ENCODE measurements around the gene PCLO. TPM values are rescaled to one million over a fixed set of nuclear protein-coding genes. Genes with fewer than 3 reads are reported as not detected.
"Not testable (repeated sequence)": the region's sequence is repeated elsewhere in the genome, so short reads cannot be mapped to it uniquely, and the experiment has no call there.

The PCLO gene
- total RNA-seq, 1 experiment from 2014 or later: 0.38 TPM

DNA sequence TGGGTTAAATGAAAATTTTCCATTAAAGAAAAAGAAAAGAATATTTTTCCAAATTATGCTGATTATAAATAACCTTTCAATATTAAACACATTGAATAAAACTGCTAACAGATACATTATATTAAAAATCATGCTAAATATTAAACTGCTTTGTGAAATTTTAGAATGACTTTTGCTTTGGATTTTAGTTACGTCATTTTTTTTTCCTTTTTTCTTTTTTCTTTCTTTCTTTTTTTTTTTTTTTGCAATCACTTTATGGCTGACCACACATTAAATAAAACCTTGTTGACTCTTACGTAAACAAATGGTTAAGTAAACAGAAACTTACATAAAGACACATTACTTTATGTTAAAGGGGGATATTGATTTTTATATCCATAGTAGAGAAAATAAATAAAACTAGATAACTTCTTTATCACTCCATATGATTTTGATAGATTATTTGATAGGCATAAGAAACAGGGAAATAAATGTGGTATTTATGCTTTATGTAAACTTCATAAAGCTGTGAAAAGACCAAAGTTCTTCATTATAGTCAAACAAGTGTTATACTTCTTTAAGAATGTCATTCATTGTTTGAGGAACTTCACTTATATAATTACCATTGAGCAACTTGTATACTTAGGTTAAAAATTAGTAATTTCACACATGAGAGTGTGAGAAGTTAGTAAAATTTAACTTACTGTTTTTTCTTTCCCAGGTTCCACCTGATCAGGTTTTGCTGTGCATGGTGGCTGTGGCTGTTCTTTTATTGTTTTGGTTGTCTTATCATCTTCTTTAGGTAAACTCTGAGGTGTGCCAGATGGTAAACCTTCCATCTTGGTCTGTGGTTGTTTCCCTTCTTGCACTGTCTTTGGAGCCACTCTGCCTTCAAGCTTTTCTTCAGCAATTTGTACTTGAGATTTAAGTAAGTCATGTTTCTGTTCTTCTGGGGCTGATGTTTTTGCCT is 197.3 kb downstream of the PCLO start:
- no peak for DNase-seq (ENCODE audit: low spot score)

DNA sequence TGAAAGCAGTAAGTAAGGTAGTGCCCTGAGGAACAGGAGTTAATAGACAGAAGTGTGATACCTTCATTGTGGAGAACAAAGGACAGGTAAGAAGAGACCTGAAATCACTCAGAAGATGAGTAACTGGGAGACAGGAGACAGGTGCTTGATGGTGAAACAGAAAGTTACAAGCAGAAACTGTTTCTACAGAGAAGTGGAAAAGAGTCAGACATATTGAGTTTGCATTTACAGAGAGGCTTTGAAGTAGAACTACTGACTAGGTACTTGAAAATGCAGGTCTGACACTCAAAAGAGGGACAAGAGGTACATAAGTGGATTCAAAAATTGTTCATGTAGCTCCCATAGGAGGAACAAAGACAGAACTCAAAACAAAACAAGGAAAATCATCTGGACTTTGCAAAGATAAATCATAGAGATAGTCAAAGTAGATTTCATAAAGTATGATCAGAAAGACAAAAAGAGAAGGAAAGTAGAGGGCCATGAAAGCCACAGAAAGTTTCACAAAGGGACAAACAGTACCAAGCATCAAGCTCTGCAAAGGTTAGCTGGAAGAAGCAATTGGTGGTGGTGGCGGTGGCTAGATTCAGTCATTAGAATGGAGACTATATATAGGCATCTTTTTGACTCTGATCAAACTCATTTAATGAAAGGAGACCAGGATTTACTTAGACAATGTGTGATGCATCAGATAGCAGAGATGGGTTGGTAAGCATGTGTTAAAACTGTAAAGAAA is 198.4 kb downstream of the PCLO start:
- no peak for DNase-seq (ENCODE audit: low spot score)

DNA sequence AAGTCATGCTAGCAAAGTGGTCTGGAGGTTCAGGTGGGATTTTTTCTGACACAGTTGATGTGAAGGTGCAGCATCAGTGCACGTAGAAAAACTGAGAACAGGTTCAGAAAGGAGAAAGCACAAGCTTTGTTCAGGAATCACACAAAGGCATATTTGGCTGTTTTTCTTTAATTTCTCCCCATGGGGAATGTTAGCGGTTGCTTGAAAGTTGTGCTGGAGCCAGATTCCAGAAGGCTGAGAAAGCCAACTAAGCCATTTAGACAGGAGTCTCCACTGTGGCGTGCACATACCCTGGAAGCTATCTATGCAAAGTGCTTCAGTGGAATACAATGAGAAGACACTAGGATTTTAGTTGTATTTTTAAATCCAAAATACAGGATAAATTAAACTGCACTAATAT is 201.4 kb downstream of the PCLO start:
- no peak for DNase-seq (ENCODE audit: low spot score)

DNA sequence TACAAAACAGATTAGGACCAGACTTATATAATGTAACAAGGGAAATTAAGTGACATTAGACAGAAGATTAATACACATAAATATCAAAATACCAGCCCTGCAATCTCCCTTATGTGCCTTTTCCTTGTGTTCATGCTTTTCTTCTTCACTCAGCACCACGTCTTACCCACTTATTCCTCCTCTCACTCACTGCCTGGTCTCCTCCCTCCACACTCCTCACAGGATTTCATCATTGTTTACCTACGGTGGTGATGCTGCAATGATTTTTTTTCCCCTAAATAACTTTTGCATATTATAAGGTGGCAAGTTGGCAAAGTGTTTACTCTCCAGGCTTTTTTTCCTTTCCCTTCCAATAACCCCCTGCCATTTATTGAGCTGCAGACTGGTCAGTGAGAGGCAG is 203.2 kb downstream of the PCLO start:
- DNase-seq (ENCODE audit: low spot score): no peak

DNA sequence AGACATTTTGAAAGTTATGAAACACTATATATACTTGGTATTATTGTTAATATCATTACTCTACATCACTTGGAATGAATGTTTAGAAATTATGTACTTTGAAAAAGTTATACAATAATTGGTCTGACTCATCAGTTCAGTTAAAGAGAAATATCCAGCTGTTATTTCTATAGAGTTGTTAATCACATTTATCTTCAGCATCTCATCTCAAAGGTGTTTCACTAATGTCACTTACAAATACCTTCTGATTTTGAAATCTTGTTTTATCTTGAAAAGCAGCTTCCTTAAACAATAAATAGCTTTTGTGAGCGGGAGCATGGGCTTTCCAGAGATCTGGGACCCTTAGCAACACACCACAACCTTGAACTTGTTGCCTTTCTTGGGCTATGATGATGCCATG is 205.2 kb downstream of the PCLO start:
- no peak for DNase-seq (ENCODE audit: low spot score)

DNA sequence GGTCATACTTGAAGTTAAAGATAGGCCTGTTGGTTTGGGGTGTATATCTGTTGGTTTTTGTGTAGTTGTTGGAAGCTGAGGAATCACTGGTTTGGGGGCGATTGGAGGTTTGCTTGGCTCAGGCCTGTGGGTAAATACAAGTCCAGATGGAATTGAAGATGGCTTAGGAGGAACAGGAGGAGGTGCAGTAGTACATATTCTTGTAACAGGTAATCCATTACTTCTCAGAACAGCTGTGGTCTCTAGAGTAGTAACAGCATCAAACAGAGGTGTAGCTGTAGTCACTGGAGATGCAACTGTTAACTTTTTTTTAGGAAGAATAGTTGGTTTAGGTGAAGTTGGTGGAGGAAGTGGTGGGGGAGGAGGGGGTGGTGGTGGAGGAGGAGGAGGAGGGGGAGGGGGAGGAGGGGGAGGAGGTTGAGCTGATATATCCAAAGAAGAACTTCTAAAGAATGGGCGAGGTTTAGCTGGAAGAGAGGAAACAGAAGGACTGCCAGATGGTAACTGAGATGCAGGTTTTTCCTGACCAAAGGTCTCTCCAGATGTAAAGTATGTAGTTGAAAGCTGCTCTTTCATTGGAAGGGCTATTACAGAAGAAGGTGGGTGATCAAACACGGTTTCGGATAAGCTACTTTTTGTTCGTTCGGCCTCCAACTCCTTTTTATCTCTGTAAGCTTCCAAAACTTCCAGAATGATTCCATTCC is 209.2 kb downstream of the PCLO start:
- DNase-seq (ENCODE audit: low spot score): no peak

DNA sequence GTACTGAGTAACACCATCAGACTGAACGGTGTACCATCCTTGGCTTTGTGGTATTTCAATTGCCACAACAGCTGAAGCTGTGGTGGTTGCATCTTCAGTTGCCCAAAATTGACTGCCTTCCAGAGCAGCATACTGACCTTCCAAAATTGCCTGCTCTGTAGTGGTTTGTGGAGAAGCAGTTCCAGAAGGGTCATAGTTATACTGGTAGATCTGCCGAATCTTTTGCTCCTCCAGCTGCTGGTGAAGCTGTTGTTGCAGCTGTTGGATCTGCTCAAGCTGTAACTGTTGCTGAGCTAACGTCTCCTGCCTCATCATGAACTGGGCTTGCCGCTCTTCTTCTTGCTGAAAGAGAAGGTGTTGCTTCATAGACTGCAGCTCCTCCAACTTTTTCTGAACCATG is 212.2 kb downstream of the PCLO start:
- DNase-seq (ENCODE audit: low spot score): no peak

DNA sequence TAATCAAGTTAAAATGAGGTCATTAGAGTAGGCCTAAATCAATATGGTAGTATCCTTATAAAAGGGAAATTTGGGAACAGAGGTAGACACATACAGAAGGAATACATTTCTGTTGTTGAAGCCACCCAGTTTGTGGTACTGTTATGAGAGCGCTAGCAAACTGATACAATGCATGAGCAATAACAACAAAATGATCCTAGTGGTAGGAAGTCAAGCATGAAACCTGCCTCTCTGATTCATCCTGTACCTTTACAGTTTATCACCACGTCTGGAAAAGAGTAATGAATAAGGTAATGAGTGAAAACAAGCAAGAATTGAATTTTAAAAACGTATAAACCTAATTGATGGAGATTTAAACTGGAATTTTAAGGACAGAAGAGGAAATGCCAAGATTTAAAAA is 217.2 kb downstream of the PCLO start:
- DNase-seq (ENCODE audit: low spot score): no peak

DNA sequence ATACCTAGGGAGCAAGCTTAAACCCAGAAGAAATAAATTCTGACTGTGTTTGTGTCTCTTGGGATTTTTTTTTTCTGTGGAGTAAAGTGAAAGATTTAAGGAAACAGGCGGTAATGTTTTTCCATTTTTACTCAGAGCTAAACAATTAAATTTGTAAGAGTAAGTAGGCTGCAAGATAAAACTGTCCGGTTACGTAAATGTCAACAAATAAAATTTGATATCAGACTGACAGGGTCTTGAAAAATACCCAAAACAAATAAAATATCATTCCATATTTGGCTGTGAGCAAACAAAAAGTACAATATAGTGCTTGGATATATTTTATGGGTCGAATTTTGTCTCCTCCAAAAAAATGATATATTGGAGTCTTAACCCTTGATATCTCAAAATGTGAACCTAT is 217.6 kb downstream of the PCLO start:
- no peak for DNase-seq (ENCODE audit: low spot score)

DNA sequence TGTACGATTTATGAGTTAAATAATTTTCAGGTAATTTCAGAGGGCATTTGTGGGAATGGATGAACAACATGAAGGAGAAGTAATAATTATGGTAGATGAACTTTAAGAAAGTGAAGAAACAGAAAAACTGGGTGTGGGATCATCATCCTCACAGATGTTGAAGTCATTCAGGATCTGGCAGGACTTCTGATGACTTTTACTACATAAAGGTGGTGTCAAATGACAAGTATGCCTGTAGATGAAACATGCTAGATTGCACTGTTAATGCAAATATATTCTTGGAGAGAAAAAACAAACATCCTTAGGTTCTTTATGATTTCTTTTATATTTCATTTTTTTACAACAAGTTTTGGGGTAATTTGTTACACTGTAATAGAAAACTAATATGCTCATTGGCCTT is 230.2 kb downstream of the PCLO start:
- DNase-seq (ENCODE audit: low spot score): no peak

DNA sequence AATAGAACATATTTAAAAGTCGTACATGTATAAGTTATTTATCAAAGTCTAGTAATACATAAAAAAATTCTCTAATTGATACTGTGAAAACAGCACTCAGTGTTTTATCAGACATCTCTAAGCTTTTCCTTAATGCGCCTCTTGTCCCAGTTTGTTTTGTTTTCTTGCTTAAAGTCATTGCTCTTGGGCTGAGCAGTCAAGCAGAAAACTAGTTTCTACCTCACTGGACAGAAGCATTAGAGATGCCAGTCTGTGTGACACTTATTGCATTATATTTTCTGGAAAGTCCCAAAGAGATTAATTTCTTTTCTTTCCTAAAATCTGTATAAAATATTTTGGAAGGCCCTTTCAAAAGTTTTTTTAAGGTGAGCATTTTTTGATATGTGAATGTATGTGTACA is 236.2 kb downstream of the PCLO start:
- no peak for DNase-seq (ENCODE audit: low spot score)

DNA sequence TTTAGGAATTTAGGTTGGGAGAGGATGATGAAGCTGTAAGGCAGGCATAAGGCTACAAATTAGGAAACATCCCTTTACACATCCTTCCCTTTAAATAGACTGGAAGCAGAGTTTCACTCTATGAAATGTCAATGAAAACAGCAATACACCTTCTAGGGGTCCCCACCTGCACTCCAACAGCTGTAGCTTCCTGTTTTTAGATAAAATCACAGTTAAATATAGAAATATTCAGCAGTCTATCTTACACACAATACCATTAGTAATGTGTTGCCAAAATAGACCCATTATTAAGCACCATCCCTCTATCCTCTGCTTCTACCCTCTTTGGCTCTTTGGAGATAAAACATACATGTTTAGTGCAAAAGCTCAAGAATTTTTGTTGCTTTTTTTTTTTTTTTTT is 237.4 kb downstream of the PCLO start:
- no peak for DNase-seq (ENCODE audit: low spot score)

DNA sequence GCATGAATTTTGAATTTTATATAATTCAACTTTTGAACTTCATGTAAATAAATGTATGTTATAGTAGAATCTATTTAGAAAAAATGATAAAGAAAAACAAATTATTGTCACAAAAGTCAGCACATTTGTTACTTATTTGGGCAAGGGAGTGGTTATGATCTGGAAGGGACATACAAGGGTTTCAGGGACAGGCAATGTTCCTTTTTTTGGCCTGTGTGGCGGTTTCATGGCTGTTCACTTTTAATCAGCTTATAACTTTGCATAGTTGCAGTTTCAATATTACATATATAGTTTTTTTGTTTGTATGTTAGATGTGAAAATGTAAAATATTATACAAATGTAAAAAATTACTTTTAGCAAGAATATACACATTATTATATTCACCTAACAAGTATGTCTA is 256.2 kb downstream of the PCLO start:
- DNase-seq (ENCODE audit: low spot score): no peak

DNA sequence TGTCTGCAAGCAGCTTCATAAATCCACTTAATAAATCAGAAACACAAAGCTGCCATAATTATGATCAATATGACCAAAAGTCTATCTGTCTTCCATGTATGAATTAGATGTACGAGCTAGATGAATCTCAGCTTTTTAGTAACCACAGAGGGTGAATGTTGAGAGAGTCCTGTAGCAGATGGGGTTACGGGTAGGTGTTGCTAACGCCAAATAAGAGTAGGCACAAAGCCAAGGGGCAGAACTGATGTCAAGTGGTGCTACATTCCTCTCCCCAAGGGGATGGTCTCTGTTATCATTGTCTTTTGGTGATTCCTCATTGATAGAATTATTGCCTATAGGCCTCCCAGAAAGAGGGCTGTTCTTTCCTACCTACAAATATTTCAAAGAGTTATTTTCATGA is 257.8 kb downstream of the PCLO start:
- no peak for DNase-seq (ENCODE audit: low spot score)

DNA sequence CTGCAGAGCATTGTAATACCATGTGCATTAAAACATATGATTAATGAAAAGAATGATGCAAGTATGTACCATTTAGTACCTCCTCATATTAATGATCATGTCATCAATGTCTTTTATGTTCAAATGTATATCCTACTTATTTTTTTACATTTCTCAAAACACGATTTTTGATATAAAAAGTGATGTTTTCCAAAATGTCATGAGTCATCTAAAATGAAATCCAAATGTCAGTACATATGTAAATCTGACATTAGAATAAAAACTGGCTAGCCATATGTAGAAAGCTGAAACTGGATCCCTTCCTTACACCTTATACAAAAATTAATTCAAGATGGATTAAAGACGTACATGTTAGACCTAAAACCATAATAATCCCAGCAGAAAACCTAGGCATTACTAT is 261.6 kb downstream of the PCLO start:
- not testable (repeated sequence) for DNase-seq (ENCODE audit: low spot score)

DNA sequence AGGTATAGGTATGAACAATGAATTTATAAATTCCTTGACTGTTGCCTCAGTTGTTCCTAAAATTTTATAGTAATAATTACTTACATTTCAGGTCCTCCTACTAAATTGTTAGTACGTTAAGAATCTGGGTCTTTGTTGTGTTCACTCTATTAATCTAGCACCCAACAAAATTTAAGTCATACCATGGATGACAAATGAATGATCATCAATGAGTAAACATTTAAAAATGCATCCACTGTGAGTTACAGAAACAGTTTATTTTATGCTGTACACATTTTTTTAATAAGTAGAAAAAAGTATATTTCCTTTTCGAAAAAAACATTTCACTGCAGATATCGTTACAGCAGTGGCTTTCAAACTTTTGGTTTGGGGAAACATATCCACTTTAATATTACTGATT is 265.2 kb downstream of the PCLO start:
- DNase-seq (ENCODE audit: low spot score): no peak

DNA sequence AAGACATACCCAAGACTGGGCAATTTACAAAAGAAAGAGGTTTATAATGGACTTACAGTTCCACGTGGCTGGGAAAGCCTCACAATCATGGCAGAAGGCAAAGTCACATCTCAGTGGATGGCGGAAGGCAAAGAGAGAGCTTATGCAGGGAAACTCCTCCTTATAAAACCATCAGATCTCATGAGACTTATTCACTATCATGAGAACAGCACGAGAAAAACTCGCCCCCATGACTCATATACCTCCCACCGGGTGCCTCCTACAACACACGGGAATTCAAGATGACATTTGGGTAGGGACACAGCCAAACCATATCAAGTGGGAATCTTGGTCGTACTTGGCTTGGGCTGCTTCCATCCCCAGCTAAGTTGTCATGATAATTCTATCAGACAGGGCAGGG is 268.3 kb downstream of the PCLO start:
- DNase-seq (ENCODE audit: low spot score): not testable (repeated sequence)

DNA sequence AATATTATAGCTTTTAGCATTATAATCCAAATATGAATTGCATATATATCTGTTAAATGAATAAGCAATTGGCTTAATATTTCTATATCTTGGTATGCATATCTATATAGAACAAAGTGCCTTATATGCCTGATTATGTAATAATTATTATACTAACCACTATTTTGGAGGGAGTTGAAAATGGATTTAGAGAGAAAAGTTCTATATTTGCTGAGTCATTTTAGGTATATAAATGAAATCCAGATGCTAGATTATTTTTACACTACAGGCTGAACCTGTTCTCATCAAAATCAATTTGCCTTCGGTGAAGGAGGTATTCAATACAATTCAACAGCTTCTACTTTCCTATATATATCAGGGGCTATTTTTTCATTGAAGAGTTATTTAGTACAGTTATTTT is 276.4 kb downstream of the PCLO start:
- DNase-seq (ENCODE audit: low spot score): no peak

DNA sequence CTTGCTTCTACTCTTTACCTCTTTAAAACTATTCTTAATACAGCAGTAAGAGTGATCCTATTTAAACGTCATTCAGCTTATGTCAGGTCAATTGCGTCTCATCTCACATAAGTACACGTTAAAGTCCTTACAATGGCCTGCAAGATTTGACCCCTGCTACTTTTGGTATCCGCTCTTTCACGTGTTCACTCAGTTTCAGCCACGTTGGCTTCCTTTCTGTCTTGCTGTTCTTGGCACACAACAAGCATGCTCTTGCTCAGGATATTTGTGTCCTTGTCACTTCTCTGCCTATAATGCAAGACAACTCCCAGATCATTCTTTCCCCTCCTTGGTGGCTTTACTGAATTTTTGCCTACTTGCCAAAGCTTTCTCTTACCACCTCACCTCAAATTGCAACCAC is 296.8 kb downstream of the PCLO start:
- no peak for DNase-seq (ENCODE audit: low spot score)

DNA sequence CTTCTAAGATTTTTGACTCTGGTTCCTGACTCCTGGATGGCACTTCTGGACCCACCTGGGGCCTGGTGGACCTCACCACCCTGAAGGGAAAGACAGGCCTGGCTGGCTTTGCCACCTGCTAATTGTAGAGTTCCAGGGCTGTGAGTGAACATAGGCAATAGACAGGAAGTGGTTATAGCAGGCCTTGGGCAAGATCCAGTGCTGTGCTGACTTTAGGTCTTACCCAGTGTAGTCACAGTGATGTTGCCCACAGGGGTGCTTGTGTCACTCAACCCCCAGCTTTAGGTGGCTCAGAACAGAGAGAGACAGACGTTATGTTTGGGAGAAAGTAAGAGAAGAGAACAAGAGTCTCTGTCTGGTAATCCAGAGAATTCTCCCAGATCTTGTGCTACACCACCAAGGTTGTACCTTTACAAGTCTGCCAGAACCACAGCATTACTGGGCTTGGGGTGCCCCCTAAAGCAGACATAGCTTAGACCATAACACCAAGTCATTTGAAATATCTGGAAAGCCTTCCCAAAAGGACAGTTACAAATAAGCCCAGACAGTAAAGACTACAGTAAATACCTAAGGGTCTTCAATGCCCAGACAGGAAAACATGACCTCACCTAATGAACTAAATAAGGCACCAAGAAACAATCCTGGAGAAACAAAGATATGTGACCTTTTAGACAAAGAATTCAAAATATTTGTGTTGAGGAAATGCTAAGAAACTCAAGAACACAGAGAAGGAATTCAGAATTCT is 303.4 kb downstream of the PCLO start:
- no peak for DNase-seq (ENCODE audit: low spot score)

DNA sequence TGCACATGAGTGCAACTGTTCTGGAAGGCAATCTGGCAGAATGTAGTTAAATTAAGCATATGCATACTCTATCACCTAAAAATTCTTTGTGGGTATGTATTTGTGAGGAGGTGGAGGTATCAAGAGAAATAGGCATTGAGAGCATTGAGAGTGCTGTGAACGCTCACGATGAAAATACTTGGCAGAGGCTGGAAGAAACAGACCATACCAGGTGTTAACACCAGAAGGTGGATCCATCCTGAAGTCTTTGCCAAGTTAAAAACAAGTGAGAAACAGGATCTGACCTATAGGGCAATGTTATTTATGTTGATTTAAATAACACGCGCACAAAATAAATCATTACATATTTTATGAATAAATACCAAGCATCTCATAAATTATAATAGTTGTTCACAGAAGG is 311.6 kb downstream of the PCLO start:
- DNase-seq (ENCODE audit: low spot score): no peak

DNA sequence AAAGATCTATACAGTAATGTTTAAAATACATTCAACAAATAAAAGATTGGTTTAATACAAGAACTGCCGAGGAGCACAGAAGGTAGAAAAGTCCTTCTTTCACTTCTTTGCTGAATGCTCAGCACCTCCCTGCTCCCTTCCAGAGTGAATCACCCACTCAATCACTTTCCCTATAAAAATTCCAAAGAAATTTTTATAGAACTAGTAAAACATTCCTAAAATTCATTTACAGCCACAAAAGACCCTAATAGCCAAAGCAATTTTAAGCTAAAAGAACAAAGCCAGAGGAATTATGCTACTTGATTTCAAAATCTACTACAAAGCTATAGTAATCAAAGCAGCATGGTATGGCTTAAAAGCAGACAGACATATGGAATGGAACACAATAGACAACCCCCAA is 320.9 kb downstream of the PCLO start:
- no peak for DNase-seq (ENCODE audit: low spot score)

All from HT-29 (cell line).